HS-27A (cell line): ENCODE data around the gene STAG1.
"Not testable (repeated sequence)": the region's sequence is repeated elsewhere in the genome, so short reads cannot be mapped to it uniquely, and the experiment has no call there.

Source experiments
- DNase-seq: peaks from one replicate; pipeline ENCODE4 v3.0.0-alpha.2; 2012; ENCODE audit warnings: low read depth, missing footprints

Gene STAG1

GRCh38 chr3:136745916-136746315 is 6.3 kb downstream of the STAG1 start:
- DNase-seq, result no peak

- no peak for DNase-seq
Measured at GRCh38 chr3:136741063-136741462, 11.1 kb downstream of the STAG1 start.

GRCh38 chr3:136740351-136740958 is 11.7 kb downstream of the STAG1 start:
- DNase-seq, result no peak

GRCh38 chr3:136736950-136737349 is 15.2 kb downstream of the STAG1 start:
- not testable (repeated sequence) for DNase-seq

- no peak for DNase-seq
Measured at GRCh38 chr3:136735103-136735502, 17.1 kb downstream of the STAG1 start.

GRCh38 chr3:136734382-136735070 is 17.7 kb downstream of the STAG1 start:
- no peak for DNase-seq

GRCh38 chr3:136733317-136733833 is 18.8 kb downstream of the STAG1 start:
- no peak for DNase-seq

- DNase-seq, result no peak
Measured at GRCh38 chr3:136731274-136731884, 20.8 kb downstream of the STAG1 start.

GRCh38 chr3:136730595-136731273 is 21.4 kb downstream of the STAG1 start:
- no peak for DNase-seq

GRCh38 chr3:136728918-136729317 is 23.3 kb downstream of the STAG1 start:
- no peak for DNase-seq

GRCh38 chr3:136728473-136728872 is 23.7 kb downstream of the STAG1 start:
- no peak for DNase-seq

- DNase-seq, result no peak
Measured at GRCh38 chr3:136725468-136725867, 26.7 kb downstream of the STAG1 start.

- not testable (repeated sequence) for DNase-seq
Measured at GRCh38 chr3:136722916-136723315, 29.3 kb downstream of the STAG1 start.

- not testable (repeated sequence) for DNase-seq
Measured at GRCh38 chr3:136722399-136722798, 29.8 kb downstream of the STAG1 start.

- DNase-seq, result no peak
Measured at GRCh38 chr3:136720091-136720490, 32.1 kb downstream of the STAG1 start.

GRCh38 chr3:136716629-136717028 is 35.5 kb downstream of the STAG1 start:
- DNase-seq, result no peak

- DNase-seq, result no peak
Measured at GRCh38 chr3:136714020-136714419, 38.2 kb downstream of the STAG1 start.

- no peak for DNase-seq
Measured at GRCh38 chr3:136712941-136713340, 39.2 kb downstream of the STAG1 start.

- not testable (repeated sequence) for DNase-seq
Measured at GRCh38 chr3:136711888-136712287, 40.3 kb downstream of the STAG1 start.

- no peak for DNase-seq
Measured at GRCh38 chr3:136711277-136711676, 40.9 kb downstream of the STAG1 start.

- not testable (repeated sequence) for DNase-seq
Measured at GRCh38 chr3:136709775-136710174, 42.4 kb downstream of the STAG1 start.

GRCh38 chr3:136708333-136708985 is 43.7 kb downstream of the STAG1 start:
- DNase-seq, result no peak
